GM19193 (cell line): ENCODE measurements around the gene KCNE4.

Experiments
- POLR2A ChIP-seq: IDR thresholded peaks from 4 replicates; pipeline ENCODE4 v1.6.1; 2011; ENCODE audit not compliant: insufficient read depth, insufficient read length; ENCODE audit errors: extremely low read depth

The KCNE4 gene

DNA sequence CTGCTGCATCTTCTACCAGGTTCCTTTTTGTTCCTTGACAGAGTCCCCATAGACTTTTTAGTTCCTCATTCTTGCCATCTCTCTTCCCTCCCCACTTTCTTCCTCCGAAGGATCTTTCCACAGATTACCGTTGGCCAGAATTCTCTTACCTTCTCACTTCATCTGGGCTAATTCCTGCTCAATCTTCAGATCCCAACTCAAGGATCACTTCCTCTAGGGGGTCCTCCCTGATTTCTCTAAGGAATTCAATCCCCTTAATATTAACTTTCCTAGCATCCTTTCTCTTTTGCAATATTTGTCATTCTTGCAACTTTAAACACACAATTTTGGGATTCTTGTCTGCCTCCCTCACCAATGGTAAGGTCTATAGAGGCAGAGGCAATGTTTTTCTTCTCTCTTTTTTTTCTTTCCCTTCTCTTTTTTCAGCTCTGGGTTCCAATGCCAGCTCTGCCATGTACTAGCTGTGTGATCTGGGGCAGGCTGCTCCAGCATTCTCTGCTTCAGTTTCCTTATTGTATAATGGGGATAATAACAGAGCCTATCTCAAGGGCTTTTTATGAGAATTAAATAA is 5.4 kb upstream of the KCNE4 start:
- TF ChIP-seq POLR2A = no peak

GRCh38 chr2:223047260-223047761 is 4.7 kb upstream of the KCNE4 start:
- TF ChIP-seq POLR2A = no peak

DNA sequence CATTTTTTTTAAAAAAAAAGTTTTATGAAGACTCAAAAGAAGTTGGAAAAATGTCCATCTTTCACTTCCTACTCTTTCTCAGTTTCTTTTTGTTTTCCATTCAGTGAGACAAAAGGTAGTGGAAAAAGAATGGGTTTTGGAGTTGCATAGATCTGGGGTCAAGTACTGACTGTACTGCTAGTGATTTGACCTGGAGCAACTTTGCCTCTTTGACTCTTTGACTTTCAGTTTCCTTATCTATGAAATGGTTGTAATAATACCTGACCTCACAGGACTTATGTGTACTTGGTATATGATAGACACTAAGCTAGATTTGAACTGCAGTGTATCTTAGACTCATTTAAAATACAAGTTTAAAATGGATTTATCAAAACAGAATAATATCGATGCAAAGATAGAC is 3.5 kb upstream of the KCNE4 start:
- no peak for TF ChIP-seq POLR2A

GRCh38 chr2:223049356-223049755 is 2.6 kb upstream of the KCNE4 start:
- no peak for TF ChIP-seq POLR2A

GRCh38 chr2:223050188-223050587 is 1.8 kb upstream of the KCNE4 start:
- no peak for TF ChIP-seq POLR2A

DNA sequence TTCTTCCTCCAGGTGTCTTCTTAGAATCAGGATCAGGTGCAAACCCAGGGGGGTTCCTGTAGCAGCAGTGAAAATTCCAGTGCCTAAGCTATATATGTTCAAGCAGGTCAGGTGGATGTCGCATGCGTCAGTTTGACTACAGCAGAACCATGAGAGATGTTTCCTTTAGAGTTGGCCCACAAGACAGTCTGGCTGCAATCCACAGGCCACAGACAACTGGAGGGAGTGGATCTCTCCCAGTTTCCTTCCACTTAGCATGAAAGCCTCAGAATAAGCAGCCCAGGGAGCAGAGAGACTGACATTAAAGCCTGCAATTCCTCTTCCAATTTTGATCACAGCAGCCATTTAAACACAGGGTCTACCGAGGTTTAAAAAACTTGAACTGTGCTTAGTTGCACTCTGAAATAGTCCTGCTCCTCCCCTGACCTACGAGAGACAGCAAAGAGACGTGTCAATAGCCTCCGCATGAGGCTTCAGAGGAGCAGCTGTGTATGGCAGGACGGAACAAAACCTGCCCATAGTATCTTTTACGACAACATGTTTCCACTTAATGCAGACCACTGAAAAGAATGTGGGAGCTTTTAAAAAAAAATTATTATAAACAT is 988 bp upstream of the KCNE4 start:
- no peak for TF ChIP-seq POLR2A

DNA sequence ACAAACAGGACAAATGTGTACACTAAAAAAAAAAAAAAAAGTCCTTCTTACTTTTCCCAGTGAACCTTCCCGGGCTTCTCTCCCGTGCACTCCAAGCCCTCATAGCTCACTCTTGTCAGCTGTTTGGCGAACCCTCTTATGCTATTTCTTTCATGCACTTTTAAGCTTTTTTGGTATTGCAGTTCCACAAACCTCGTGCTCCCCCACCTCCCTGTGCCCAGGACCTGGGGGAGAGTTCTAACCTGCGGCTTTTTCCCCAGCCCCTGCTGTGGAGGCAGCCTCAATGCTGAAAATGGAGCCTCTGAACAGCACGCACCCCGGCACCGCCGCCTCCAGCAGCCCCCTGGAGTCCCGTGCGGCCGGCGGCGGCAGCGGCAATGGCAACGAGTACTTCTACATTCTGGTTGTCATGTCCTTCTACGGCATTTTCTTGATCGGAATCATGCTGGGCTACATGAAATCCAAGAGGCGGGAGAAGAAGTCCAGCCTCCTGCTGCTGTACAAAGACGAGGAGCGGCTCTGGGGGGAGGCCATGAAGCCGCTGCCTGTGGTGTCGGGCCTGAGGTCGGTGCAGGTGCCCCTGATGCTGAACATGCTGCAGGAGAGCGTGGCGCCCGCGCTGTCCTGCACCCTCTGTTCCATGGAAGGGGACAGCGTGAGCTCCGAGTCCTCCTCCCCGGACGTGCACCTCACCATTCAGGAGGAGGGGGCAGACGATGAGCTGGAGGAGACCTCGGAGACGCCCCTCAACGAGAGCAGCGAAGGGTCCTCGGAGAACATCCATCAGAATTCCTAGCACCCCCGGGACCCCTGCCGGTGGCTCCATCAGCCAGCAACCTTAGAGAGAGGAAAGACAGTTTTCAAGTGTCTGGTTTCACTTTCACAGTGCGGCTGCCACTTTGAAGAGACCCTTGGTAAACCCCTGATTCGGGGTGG is 826 bp downstream of the KCNE4 start:
- no peak for TF ChIP-seq POLR2A

- TF ChIP-seq POLR2A = no peak
These were observed 1.6 kb downstream of the KCNE4 start for GRCh38 chr2:223053484-223054192.

DNA sequence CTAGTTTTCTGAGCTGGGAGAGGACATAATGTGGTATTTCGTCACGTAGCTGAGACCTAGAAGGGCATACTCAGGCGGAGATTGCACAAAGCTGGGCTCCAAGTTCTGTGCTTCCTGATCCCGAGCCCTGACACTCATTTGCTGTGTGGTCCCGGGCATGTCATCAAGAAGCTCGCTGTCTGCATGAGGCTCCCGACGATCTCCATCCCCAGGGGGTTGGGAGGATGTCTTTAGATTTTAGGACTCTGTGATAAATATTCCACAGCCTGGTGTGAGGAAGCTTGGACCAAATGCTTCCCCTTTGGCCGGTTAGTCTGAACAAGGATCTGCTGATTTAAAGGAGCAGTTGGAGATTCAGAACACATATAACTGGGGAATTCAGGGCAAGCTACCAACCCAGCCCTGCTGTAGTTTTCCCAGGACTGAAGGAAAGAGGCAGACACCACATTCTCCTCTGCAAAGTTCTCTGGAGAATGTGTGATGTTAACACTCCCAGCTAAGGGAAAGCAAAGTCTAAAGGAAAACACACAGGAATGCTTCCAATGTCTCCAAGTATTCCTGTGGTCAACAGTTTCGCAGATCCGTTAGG is 2.3 kb downstream of the KCNE4 start:
- no peak for TF ChIP-seq POLR2A

GRCh38 chr2:223055140-223055539 is 3.1 kb downstream of the KCNE4 start:
- TF ChIP-seq POLR2A = no peak

GRCh38 chr2:223055836-223056235 is 3.8 kb downstream of the KCNE4 start:
- TF ChIP-seq POLR2A = no peak

GRCh38 chr2:223056701-223057418 is 4.9 kb downstream of the KCNE4 start:
- no peak for TF ChIP-seq POLR2A

- TF ChIP-seq POLR2A = no peak
These were observed 5.6 kb downstream of the KCNE4 start for GRCh38 chr2:223057569-223057968.
